ENCODE data around the gene TREM2.

The TREM2 gene

DNA sequence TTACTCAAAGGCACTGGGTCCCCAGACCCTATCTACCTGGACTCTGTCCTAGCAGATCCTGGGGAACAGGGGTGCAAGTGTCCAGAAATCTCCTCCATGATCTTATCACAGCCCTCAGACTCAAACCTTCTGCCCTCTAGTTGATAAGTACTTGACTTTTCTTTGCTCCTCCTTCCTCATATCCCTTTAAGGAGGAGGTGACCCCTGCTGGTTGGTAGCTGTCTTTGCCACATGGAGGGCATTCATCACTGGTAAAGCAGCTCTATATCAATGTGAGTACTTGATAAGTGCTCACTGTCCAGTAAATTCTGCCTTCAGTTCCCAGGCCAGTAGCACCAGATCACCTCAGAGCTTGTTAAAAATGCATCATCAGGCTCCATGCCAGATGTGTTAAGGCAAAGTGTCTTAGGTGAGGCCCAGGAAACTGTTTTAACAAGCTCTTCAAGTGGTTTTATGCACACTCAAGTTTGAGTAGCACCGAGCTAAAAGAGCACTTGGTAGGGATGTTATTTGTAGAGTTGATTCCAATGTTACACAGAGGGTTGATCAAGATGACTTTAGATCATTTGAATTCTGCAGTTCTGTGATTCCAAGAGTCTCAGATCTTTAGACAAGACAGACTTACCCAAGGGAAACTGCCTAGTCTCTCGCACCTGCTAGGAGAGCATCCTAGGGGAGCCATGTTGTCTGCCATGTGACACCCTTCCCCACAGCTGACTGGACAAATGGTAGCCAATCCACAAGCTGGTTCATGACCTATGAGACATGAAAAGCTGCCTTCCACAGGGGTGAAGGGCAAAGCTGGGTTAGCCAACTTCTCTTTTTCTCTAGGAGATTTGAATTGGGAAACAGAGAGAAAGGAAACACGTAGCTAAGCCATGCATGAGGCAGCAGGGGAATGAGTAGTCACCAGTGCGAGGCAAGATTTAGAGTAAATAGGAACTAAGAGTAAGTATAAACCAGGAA, 19.4 kb upstream of the TREM2 start:
- peak; percentile 90 to 97 (median 94) for DNase-seq

DNA sequence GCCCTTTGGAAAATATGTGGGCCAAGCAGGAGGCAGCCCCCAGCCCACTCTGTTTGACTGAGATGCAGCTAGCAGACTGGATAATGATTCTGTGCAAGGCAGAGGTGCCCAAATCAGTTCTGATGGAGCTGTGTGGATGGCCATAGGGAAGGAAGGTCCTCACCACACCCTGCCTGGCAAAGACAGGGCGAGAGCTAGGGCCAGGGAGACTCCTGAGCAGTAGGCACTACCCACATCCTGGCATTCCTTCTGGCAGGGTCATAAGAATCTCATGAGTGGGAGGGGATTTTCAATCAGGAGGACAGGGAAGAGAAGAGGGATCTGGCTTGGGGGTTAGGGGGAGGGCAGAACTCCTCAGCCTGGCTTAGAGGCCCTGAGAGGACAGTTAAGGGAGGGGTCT, 18.6 kb upstream of the TREM2 start:
- DNase-seq, result no peak

DNA sequence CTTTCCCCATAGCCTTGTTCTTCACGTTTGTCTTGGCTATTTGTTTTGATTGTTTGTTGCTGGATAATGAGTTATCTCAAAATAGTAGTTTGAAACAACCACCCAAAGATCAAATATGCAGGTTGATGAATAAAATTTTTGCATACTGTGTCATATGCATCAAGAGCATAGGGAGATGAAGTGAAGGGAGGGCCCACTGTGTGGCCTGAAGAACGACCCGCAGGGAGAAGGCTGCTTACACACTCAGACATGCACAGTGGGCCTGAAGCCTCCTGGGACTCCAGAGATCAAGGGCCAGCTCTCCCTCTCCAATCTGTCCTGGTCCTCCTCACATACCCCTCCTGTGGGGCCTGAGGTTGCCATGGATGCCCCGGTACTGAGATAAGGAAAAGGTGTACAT, 16.2 kb upstream of the TREM2 start:
- DNase-seq, result no peak

DNA sequence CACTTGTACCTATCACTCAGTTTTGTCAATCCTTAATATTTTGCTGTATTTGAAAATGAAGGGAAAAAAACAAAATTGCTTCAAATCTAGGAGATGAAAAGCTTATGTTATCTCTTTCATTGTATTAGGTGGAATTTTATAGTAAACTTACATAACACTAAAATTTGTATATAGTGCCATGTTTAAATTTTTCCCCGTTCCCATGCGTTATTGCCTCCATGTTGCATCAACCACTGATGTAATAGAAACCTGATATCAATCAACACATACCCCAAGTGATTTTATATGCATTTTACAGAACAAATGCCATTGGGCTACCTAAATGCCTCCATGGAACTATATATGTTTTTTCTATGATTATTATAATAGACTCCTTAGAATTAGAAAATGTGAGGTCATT, 14.8 kb upstream of the TREM2 start:
- no peak for DNase-seq

DNA sequence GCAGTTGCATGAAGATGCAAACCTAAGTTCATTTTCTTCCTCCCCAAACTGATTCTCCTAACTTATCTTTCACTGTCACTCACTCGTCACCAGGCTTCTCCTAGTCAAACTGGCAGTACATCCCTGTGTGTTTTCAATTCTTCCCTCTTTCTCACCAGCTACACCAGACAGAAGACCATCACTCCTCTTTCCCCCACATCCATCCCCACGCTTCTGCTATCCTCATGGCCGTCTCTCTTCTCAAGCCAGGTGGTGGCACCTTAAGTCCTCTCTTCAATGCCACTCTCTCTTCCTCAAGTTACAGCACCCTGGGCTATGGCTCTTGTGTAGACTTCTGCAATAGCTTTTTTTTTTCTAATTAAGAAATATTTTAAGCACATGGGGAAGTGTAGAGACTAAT, 14.4 kb upstream of the TREM2 start:
- DNase-seq, result no peak

DNA sequence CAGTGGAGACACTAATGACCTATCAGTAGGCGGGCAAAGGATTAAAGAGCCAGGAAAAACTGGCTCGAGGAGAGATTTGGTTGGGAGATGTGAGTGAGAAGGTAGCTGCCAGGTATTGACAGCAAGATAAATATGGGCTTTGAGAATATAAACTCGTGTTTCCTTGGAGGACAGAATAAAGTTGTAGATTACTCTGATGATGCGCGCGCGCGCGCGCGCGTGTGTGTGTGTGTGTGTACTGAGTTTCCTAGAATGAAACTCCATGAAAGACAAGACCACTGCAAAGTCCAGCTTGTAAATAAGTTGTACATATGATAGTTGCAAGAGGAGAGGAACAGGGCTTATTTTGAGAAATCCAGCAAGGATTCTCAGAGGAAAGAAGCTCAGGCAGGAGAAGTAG, 13.3 kb upstream of the TREM2 start:
- DNase-seq, result no peak

DNA sequence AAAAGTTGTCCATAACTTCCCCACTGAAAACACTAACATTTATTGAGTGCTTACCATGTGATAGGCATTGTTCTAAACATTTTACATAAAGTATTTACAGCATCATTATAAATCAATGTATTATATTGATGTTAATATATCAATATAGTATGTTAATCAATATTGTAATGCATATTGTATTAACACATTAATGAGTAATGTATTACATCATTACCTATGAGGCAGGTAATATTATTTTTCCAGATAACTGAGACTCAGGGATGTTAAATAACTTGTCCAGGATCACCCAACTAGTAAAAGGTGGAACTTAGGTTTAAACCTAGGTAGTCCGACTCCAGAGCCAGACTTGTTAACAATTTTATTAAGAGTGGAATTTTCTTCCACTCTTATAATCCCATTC, 12.2 kb upstream of the TREM2 start:
- DNase-seq, result no peak

DNA sequence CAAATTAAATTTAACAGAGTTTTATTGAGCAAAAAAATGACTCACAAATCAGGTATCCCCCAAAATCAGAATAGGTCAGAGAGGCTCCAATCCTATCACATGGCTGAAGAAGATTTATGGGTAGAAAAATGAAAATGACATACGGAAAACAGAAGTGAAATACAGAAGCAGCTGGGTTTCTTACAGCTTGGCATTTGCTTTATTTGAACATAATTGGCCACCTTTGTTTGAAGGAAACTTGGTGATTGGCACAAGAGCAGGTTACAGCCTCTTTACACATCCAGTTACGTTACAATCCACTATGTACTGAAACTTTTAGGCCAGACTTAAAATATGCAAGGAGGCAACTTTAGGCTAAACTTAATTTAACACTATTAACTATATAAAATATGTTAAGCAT, 11.7 kb upstream of the TREM2 start:
- DNase-seq, result peak in 2 of 4 experiments; percentile 20 to 36

DNA sequence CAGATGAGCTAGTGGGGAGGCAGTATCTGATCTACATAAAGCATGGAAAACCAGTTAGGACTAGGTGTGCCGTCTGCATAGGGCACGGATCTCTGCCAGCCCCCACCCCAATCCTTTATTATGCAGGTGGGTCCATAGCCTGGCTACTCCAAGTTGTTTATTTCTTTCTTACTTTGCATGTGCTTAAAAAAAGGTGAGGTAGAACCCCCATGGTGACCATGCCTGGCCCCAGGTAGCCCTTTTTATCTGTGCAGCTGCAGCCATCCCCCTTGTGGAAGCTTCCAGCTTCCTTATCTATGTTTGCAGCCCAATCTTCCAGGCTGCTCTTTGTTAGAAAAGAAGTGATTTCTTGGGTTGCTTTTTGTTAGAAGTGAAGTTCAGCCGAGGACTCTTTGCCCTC, 9.0 kb upstream of the TREM2 start:
- DNase-seq, result no peak

DNA sequence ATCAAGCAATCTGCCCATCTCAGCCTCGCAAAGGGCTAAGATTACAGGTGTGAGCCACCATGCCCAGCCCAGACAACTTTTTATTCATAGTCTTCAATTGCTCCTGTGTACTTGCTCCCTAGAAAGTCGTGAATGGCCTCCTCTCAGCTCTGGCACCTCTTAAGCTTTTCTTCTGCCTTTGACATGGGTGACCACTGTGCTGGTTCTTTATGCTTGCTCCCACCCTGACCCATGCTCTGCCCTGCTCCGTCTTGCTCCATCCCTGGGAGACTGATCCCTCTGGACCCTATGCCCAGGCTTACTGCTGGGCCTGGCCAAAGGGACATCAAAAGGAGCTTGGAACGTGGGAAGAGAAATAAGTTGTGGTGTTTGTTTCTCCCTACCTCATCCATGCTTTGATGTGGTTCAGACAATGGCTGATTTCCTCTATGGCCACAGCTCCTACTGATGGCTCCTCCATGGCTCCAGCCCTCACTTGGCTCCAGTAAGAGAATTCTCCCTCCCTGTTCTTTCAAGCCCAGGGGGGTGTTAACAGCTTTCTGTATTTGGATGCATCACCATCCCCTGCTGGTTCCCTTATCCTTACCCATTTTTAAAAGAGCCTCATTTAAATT, 7.7 kb upstream of the TREM2 start:
- no peak for DNase-seq

DNA sequence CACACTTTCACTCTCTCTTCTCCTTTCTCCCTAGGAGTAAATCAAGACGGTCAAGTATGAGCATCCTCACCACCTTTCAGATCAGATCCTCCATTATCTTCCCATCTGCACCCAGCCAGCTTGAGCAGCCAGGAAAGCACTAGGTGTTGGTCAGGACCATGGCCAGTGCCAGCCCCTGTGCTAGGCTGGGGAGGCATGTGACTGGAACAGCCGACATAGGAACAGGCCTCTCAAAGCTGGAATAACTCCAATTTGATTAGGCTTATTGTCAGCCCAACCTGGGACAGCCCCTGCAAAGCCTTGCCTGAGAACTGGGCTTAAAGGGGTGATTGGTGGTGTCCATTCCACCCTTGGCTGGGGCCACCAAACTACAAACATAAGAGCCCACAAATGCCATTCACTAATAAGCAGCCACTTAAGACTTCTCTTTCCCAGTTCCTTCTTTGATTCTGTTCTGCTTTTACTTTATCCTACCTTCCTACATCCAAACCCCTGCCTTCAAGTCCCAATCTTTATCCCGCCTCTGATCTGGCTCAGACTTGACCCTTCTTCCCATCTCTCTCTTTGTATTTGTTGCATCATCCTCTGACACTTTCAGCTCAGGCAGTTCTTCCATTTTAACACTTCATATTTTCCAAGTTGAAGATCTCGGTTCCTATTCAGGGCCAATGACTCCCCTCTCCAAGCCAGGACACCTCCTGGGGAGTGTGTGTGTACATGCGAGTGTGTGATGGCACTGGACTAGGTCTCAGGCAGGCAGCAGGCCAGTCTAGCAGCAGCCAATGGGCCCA, 4.5 kb upstream of the TREM2 start:
- DNase-seq, result peak; percentile 34 to 77 (median 62)

DNA sequence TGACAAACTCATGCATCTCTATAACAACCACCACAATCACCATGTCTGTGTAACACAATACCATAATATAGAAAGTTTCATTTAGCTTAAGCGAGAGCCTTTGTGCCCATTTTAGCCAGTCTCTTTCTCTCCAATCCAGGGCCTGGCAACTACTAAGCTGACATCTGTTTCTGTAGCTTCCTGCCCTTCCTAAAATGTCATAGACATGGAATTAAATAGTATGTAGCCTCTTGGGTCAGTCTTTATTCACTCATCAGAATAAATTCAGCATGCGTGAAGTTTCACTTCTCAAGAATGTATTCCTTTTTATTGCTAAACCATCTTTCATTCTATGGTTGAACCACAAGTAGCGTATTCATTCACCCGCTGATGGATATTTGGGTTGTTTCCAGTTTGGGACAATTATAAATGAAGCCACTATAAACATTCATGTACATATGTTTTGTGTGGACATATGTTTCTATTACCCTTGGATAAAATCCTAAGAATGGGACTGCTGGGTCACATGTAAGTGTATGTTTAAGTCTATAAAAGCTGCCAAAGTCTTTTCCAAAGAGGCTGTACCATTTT, 1.7 kb upstream of the TREM2 start:
- DNase-seq, result no peak

DNA sequence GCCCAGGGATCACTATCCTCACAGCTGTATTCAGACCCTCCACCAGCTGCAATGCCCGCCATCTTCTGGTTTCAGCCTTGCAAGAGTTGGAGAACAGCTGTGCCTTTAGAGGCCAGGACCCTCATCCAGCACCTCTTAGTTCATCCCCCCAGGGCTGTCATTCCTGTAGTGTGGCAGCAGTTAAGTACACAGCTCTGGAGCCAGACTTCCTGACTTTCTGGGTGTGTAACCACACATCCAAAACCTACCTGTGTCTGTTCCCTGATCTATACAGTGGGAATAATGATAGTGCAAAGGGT, 452 bp upstream of the TREM2 start:
- DNase-seq, result no peak

DNA sequence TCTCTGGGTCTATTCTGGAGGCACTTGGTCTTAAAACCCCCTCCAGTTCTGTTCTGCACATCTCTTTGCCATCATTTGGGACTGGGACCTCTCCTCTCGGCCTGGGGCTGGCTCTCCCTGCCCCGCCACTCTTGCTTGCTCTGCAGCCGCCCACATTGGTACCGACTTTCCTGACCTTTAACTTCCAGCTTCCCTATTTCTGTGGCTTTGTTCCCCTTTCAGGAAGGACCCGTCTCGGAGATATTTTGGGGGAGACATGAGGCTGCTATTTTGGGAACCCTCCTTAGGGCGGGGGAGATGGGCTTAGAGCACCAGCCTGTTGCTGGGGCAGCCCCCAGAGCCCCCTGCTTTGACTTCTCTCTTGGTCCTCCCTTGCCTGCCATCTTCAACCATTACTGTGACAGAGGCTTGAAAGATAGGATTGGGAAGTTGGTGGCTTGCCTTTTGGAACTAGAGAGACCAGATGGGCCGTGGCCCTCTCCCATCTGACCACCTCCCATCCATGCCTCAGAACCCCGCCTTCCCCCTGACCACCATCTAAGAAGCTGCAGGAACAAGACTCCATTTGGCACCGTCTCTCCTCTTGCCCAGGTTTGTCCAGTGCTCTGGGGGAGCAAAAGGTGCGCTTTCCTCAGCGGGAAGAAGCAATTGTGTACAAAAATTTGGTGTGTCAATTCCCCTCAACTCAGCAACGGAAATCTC, 914 bp downstream of the TREM2 start:
- peak; percentile 73 to 87 (median 85) for DNase-seq

DNA sequence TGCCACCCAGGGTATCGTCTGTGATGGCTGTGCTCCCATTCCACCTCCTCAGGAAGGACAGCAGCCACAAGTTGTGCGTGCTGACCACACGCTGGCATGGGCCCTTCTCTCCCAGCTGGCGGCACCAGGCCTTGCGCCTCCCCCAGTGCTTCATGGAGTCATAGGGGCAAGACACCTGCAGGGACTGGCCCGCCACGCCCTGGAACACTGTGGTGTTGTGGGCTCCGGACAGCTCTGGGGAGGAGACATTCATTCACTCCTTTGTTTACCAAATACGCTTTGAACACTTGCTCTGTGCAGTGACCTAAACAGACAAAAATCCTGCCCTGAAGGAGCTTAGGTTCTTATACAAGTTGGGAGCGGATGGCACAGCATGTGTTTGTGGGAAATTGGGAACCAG, 1.5 kb downstream of the TREM2 start:
- DNase-seq, result no peak

DNA sequence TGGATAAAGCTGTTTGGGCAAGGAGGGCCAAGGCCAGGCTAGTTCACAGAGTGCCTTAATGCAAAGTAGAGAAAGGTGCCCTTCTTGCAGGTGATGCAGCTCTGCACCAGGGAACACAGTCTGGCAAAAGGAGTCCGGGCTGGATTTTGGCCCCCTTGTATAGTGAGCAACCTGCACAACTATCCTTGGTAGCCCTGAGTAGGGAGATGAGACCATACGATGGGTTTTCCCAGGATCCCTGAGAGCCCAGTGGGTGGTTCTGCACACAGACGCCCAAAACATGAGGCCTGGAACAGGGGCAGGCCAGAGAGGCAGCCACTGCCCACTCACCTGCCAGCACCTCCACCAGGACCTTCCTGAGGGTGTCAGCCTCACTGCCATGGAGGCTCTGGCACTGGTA, 2.0 kb downstream of the TREM2 start:
- DNase-seq, result no peak

DNA sequence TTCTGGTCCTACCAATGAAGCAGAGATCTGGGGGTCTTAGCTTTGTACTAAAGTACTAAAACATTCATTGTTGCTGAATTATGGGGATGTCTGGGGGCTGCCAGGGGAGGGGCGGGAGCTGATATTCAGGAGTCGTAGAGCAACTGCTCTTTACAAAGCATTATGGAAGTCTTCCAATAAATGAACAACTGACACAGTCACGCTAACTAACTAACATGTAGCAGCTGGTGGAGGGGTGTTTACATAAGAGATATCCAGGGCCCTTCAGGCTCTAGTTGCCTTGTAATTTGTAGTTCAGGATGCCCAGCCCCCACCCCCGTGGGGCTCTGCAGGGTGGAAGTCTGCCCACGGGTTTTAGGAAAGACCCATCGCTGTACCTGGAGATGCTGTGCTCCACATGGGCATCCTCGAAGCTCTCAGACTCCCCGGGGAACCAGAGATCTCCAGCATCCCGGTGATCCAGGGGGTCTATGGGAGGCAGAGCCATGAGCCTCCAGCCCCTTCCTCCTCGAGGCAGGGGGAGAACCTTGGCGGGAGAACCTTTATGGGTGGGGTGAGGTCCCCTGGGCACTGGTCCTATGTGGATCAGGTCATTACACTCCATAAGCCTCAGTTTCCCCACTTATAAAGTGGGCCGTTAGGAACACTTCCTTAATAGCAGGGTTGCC, 3.4 kb downstream of the TREM2 start:
- no peak for DNase-seq

DNA sequence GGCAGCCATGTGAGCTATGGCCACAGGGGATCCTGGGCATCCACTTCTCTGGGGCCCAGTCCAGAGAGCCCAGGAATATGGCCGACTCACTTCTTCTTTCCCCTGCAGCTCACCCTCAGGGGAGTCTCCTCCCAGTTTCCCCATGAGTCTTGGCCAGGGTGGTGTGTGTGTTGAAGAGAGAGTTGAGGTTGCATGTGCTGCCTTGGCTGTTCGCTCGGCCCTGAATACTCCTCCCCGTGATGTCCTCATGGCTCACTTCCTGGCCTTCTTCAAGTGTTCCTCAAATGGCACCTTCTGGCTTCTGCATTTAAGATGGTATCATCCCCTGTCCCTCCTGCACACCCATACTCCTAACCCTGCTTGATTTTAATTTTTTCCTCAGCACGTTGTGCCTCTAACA, 5.6 kb downstream of the TREM2 start:
- DNase-seq, result peak; percentile 86 to 94 (median 91)

DNA sequence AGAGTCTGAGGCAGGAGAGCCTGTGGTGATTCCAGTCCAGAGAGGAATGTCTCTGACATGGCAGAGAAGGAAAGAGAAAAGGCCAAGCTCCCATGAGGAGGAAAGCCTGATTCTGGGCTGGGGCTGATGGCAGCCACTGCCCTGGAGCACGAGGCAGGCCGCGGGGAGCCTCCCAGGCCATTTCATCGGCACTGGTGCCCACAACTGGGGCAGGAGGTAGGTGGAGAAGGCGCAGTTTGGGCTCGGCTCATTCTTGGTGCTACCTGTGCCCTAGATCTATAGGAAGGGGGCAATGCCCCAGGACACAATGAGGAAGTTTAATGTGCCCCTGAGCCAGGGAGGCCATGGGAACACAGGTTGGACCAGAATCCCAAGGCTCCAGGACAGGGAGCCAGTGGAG, 6.1 kb downstream of the TREM2 start:
- no peak for DNase-seq

DNA sequence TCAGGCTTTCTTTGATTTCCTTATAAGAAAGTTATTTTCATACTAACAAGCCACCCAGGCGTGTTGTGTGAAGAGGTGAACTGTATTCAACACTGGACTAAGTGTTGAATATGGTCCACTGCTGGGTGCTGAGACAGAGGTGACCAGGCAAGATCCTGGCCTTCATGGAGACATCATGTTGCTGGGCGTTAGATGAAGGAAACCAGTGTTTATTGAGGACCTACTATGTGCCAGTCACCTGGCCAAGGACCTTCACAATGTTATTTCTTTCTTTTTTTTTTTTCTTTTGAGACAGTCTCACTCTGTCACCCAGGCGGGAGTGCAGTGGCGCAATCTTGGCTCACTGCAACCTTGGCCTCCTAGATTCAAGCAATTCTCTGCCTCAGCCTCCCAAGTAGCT, 6.9 kb downstream of the TREM2 start:
- no peak for DNase-seq

DNA sequence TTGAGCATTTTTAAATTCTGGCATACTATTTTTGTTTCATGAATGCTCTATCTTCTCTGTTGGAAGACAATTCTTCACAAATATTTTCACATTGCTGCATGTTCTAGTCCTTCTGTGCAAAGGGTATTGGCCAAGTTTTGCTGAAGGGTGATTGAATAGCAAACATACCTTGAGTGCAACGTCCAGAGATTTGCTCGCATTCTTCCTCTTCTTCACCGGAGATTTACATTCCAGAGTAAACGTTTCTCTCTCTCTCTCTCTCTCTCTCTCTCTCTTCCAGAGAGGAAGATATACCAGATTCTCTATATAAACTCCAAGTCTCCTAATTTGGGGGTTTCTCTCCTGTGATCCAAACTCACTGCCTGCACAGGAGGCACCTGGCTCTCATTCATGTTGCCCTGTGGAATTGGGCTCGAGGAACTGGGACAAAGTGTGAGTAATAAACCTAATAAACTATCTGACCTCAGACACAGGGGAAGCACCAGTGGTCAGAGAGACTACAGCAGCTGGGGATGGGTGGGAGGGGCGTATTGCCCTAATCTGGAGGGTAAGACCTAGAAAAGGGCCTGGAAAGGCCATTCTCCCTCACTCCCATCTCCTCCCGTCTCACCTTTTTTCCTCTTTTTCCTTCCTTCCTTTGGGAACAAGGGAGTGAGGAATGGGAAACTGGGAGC, 7.6 kb downstream of the TREM2 start:
- DNase-seq, result no peak

Data from suppressor macrophage (primary cell).